GM20000 (cell line): Measurements from ENCODE around the gene LRRC27.
A peak's percentile ranks its signal among the peaks of the same experiment; 100 is the strongest.

Experiments
- DNase-seq: peaks from one replicate; pipeline ENCODE4 v3.0.0; 2012; ENCODE audit warnings: low spot score
- CTCF ChIP-seq: IDR thresholded peaks from 2 replicates; pipeline ENCODE4 v1.5.1; 2012; ENCODE audit warnings: mild to moderate bottlenecking, control low read depth; ENCODE audit errors: extremely low read depth, missing control alignments

Gene LRRC27

GRCh38 chr10:132347211-132347930, 15.4 kb downstream of the LRRC27 start:
- no peak for TF ChIP-seq CTCF
- DNase-seq = no peak

DNA sequence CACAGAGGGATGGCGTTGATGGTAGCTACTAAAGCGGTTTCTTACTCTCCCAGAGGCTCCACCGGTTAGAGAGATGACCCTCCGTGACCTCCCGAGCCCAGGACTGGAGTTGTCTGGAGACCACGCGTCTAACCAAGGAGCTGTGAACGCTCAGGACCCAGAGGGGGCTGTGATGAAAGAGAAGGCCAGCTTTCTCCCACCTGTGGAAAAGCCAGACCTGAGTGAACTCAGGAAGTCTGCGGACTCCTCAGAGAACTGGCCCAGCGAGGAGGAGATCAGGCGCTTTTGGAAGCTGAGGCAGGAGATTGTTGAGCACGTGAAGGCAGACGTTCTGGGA, 15.9 kb downstream of the LRRC27 start:
- TF ChIP-seq CTCF = no peak

GRCh38 chr10:132349766-132350165, 17.8 kb downstream of the LRRC27 start:
- TF ChIP-seq CTCF = no peak
- DNase-seq = no peak

More for the DNA sequence above, 15.9 kb downstream of the LRRC27 start:
- no peak for DNase-seq

DNA sequence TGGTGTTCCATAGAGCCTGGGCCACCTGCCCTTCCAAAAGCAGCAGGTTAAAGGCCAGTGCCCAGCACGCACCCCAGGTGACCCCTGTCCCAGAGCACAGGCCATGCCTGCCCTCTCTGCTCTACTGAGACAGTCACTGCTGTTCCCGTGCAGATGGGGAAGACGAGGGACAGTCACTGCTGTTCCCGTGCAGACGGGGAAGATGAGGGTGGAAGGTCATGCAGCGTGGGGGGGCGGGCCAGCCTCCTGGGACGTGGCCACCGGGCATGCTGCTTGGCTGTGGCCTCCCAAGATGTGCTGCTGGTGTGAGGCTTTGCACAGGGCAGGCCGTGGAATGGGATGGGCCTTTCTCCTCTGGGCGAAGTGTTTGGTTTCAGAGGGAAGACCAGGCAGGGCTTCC, 18.4 kb downstream of the LRRC27 start:
- TF ChIP-seq CTCF = no peak
- DNase-seq = no peak

DNA sequence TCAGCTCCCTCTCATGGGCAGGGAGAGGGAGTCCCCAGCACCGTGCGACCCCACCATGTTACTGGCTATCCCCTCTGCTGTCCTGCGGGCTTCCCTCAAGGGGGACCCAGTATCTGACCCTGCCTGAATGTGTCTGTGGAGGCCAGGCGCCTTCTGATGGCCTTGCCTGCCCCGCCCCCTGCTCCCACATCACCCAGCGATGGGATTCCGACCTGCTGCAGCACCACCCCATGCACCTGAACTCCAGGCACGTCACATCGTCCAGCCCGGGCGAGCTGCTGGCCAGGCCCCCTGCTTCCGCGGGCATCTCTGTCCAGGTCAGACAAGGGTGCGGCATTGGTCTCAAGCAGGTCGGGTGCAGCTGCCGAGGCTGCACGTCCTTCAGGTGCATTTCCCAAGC, 19.0 kb downstream of the LRRC27 start:
- no peak for DNase-seq
- TF ChIP-seq CTCF = no peak

GRCh38 chr10:132351611-132352010, 19.6 kb downstream of the LRRC27 start:
- no peak for DNase-seq
- TF ChIP-seq CTCF = no peak

- TF ChIP-seq CTCF = peak; percentile 76
- DNase-seq = peak; percentile 92
Observed at GRCh38 chr10:132352462-132353308, 20.7 kb downstream of the LRRC27 start.
